ENCODE results near the gene HFM1.
A peak's percentile ranks its signal among the peaks of the same experiment; 100 is the strongest.
"Not testable (repeated sequence)": the region's sequence is repeated elsewhere in the genome, so short reads cannot be mapped to it uniquely, and the experiment has no call there.

HFM1 gene, protein sequence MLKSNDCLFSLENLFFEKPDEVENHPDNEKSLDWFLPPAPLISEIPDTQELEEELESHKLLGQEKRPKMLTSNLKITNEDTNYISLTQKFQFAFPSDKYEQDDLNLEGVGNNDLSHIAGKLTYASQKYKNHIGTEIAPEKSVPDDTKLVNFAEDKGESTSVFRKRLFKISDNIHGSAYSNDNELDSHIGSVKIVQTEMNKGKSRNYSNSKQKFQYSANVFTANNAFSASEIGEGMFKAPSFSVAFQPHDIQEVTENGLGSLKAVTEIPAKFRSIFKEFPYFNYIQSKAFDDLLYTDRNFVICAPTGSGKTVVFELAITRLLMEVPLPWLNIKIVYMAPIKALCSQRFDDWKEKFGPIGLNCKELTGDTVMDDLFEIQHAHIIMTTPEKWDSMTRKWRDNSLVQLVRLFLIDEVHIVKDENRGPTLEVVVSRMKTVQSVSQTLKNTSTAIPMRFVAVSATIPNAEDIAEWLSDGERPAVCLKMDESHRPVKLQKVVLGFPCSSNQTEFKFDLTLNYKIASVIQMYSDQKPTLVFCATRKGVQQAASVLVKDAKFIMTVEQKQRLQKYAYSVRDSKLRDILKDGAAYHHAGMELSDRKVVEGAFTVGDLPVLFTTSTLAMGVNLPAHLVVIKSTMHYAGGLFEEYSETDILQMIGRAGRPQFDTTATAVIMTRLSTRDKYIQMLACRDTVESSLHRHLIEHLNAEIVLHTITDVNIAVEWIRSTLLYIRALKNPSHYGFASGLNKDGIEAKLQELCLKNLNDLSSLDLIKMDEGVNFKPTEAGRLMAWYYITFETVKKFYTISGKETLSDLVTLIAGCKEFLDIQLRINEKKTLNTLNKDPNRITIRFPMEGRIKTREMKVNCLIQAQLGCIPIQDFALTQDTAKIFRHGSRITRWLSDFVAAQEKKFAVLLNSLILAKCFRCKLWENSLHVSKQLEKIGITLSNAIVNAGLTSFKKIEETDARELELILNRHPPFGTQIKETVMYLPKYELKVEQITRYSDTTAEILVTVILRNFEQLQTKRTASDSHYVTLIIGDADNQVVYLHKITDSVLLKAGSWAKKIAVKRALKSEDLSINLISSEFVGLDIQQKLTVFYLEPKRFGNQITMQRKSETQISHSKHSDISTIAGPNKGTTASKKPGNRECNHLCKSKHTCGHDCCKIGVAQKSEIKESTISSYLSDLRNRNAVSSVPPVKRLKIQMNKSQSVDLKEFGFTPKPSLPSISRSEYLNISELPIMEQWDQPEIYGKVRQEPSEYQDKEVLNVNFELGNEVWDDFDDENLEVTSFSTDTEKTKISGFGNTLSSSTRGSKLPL (N-terminal part only)

DNA sequence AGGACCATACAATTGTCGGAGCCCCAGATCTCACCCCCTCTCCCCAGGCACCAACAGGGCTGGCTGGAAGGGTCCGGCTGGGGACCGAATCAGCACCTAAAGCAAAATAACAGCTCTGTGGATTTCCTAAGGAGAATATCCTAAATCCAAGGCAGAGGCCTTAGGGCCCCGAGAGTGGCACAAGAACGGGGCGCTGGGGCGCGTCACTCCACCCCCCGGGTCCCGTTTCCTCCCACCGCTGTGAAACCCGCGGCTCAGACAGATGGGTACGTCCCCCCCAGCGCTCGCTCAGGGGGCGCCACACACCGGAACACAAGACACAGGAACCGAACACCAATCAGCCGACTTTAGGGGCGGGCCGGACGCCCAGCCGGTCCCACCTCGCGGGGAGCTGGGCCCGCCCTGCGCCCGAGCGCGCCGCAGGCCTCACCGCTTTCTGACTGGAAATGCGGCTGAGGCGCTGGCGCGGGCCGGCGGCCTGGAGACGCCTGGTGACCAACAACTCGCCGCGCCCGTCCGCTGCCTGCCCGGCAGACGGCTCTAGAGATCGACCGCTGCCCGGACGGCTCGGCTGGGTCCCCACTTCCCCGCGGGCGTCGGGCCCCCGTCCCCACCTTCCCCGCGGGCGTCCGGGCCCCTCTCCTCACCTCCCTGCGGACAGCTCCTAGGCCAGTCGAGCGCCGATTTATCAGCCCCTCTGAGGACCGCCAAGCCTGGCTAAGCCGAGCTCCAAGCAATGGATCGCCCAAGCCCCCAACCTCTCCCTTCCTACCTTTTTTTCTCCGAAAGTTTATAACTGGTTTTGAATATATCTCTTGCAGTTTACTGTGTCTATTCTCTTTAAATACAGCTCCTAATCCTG, at the start of gene HFM1:
Gene HFM1, minus strand, starts transcription at position 687 of the 862 bp plus-strand sequence. CDS start 3,755 bp downstream, outside the sequence.
- TF ChIP-seq, protein P1, sequence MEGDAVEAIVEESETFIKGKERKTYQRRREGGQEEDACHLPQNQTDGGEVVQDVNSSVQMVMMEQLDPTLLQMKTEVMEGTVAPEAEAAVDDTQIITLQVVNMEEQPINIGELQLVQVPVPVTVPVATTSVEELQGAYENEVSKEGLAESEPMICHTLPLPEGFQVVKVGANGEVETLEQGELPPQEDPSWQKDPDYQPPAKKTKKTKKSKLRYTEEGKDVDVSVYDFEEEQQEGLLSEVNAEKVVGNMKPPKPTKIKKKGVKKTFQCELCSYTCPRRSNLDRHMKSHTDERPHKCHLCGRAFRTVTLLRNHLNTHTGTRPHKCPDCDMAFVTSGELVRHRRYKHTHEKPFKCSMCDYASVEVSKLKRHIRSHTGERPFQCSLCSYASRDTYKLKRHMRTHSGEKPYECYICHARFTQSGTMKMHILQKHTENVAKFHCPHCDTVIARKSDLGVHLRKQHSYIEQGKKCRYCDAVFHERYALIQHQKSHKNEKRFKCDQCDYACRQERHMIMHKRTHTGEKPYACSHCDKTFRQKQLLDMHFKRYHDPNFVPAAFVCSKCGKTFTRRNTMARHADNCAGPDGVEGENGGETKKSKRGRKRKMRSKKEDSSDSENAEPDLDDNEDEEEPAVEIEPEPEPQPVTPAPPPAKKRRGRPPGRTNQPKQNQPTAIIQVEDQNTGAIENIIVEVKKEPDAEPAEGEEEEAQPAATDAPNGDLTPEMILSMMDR (conservative IDR thresholded peaks at IDR 0.05): no peak
- peak within 1 kb of the TSS; percentile 51; the same call in 1 of the 2 replicates for H3K27ac ChIP-seq

DNA sequence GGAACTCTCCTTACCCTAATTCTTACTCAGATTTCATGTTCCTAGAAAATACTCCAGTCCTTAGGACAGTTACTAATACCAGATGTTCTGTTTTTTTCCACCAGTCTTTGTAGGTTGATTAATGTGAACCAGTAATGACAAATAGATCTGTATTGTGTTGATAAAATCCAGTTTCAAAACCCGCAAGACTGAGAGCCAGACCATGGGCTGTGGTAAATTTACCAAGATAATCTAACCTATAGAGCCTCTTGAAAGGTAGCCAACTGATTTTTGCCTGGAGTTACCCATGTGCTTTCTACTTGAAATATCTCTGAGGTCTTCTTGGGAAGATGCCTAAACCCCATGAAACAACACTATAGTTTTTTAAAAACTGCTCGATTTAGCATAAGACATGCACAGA, 49.5 kb upstream of the HFM1 start:
- H3K27ac ChIP-seq: no peak overlapping the region
- TF ChIP-seq, protein P1 (conservative IDR thresholded peaks at IDR 0.05): no peak

DNA sequence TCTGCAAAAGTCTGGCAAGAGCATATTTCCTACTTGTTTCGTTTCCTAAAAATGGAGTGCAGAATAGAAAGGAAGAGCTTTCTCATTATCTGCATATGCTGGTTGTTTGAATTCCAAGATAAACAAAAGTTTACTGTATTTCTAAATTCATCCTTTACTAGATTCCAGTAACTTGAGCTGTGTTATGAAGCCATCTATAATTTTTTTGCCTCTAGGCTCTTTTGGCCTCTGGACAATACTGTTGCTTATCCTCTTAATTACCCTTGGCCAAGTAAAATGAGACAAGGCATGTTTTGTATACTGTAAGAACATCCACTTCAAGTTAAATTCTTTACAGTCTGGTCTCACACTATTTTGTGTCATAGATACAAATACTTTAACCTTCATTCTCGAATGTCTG, 45.6 kb upstream of the HFM1 start:
- TF ChIP-seq, protein P1 (conservative IDR thresholded peaks at IDR 0.05): no peak
- H3K27ac ChIP-seq: no peak overlapping the region

DNA sequence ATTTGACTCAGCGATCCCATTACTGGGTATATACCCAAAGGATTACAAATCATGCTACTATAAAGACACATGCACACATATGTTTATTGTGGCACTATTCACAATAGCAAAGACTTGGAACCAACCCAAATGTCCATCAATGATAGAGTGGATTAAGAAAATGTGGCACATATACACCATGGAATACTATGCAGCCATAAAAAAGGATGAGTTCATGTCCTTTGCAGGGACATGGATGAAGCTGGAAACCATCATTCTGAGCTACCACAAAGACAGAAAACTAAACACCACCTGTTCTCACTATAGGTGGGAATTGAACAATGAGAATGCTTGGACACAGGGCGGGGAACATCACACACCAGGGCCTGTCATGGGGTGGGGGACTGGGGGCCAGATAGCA, 43.1 kb upstream of the HFM1 start:
- H3K27ac ChIP-seq: not testable (repeated sequence)

DNA sequence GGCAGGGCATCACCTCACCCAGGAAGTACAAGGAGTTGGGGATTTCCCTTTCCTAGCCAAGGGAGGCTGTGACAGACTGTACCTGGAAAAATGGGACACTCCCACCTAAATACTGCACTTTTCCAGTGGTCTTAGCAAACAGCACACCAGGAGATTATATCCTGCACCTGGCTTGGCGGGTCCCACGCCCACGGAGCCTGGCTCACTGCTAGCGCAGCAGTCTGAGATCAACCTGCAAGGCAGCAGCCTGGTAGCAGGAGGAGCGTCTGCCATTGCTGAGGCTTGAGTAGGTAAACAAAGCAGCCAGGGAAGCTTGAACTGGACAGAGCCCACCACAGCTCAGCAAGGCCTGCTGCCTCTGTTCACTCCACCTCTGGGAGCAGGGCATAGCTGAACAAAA, 37.3 kb upstream of the HFM1 start:
- not testable (repeated sequence) for H3K27ac ChIP-seq

DNA sequence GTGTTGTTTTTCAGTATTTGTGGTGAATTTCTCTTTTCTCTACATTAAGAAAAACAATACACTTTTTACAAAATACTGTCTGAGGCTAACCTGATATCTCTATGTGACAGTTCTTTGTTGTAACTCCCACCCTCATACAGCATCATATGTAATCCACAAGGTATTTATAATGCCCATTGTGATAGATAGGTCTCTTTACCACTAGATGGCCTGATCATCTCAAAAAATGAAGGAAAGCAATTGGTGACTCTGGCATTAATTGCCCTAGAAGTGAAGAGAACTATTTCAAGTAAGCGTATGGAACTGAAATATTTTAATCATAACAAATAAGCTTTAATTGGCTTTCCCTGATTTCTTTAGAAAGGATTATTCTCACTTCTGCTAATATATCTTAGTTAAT, 36.2 kb upstream of the HFM1 start:
- TF ChIP-seq, protein P1 (conservative IDR thresholded peaks at IDR 0.05): peak; percentile 72
- H3K27ac ChIP-seq: no peak overlapping the region

DNA sequence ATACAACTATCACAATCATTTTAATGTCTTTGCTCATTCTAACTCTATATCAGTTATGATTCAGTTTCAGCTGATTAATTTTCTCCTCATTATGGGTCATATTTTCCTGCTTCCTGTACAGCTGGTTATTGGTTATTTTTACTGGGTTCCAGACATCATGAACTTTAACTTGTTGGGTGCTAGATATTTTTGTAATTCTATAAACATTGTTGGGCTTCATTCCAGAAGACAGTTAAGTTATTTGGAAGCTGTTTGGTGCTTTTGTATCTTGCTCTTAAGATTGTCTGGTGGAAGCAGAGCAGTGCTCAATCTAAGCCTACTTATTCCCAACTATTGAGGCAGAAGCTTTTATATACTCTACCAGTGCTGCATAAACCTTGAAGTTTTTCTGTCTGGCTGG, 34.4 kb upstream of the HFM1 start:
- TF ChIP-seq, protein P1 (conservative IDR thresholded peaks at IDR 0.05): no peak
- no peak overlapping the region for H3K27ac ChIP-seq

All from VCaP (cell line).